Neutrophil (primary cell): ENCODE data around the gene SYNE3.
A peak's percentile ranks its signal among the peaks of the same experiment; 100 is the strongest.

Source experiments
- H3K27ac ChIP-seq: fragments of 200-600 bp; sonication (generic); 2 replicates; pipeline ENCODE4 v1.5.1; 2016; ENCODE audit warnings: mild to moderate bottlenecking, moderate library complexity
- H3K27me3 ChIP-seq: fragments of 200-600 bp; sonication (generic); 2 replicates; pipeline ENCODE4 v1.6.0; 2016; ENCODE audit warnings: mild to moderate bottlenecking
- H3K36me3 ChIP-seq: fragments of 200-600 bp; sonication (generic); 2 replicates; pipeline ENCODE4 v1.5.1; 2017
- H3K4me1 ChIP-seq, 2 experiments: fragments of 200-600 bp in 1 of 2; sonication (generic) in 1 of 2; 1 replicate in 1 of 2; 2 replicates in 1 of 2; pipeline versions ENCODE4 v1.5.1 to v1.6.1; 2013 to 2016; ENCODE audit warnings: low read depth in 1 of 2, low read length in 1 of 2, mild to moderate bottlenecking in 1 of 2, moderate library complexity in 1 of 2; ENCODE audit not compliant: control insufficient read depth in 1 of 2, insufficient read depth in 1 of 2
- H3K4me3 ChIP-seq, 2 experiments: fragments of 200-600 bp in 1 of 2; sonication (generic) in 1 of 2; 1 replicate in 1 of 2; 2 replicates in 1 of 2; pipeline ENCODE4 v1.5.1; 2013 to 2016; ENCODE audit warnings: low read depth in 1 of 2, low read length in 1 of 2, mild to moderate bottlenecking in 1 of 2, moderate library complexity in 1 of 2
- H3K9me3 ChIP-seq: fragments of 200-600 bp; sonication (generic); 2 replicates; pipeline ENCODE4 v1.5.1; 2016
- TF ChIP-seq, protein P1 (sequence below): fragments of 200-600 bp; sonication (generic); IDR thresholded peaks from 2 replicates; pipeline ENCODE4 v1.5.1; 2016; ENCODE audit warnings: antibody characterized with exemption

Gene SYNE3

DNA sequence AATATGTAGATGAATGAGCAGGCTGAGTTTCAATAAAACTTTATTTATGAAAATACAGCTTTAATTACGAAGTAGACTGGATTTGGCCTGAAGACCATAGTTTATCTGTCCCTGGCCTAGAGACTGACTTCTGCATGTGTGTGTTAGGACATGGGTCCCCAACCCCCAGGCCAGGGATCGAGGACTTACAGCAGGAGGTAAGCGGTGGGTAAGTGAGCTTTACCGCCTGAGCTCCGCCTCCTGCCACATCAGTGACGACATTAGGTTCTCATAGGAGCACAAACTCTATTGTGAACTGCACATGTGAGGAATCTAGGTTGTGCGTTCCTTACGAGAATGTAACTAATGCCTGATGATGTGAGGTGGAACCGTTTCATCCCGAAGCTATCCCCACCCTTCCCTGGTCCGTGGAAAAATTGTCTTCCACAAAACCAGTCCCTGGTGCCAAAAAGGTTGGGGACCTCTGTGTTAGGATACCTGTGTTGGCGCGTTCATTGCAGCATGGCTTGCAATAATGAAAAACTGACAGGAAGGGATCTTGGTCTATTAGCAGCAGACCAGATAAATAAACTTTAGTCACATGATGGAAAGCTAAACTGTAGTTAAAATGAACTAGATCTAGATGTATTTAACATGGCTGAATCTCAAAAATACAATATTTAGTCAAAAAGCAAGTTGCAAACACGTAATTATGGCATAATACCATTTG, 22.5 kb upstream of the SYNE3 start:
- H3K36me3 ChIP-seq: peaks cover under 1% of the 10 kb centered on the region
- no peak overlapping the region for H3K4me3 ChIP-seq
- H3K27me3 ChIP-seq: no peaks in the 10 kb centered on the region
- H3K4me1 ChIP-seq: peaks cover 12 to 14% of the 10 kb centered on the region in 2 experiments
- no peak overlapping the region for H3K27ac ChIP-seq
- TF ChIP-seq, protein P1, sequence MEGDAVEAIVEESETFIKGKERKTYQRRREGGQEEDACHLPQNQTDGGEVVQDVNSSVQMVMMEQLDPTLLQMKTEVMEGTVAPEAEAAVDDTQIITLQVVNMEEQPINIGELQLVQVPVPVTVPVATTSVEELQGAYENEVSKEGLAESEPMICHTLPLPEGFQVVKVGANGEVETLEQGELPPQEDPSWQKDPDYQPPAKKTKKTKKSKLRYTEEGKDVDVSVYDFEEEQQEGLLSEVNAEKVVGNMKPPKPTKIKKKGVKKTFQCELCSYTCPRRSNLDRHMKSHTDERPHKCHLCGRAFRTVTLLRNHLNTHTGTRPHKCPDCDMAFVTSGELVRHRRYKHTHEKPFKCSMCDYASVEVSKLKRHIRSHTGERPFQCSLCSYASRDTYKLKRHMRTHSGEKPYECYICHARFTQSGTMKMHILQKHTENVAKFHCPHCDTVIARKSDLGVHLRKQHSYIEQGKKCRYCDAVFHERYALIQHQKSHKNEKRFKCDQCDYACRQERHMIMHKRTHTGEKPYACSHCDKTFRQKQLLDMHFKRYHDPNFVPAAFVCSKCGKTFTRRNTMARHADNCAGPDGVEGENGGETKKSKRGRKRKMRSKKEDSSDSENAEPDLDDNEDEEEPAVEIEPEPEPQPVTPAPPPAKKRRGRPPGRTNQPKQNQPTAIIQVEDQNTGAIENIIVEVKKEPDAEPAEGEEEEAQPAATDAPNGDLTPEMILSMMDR: no peak
- H3K9me3 ChIP-seq: no peaks in the 10 kb centered on the region

DNA sequence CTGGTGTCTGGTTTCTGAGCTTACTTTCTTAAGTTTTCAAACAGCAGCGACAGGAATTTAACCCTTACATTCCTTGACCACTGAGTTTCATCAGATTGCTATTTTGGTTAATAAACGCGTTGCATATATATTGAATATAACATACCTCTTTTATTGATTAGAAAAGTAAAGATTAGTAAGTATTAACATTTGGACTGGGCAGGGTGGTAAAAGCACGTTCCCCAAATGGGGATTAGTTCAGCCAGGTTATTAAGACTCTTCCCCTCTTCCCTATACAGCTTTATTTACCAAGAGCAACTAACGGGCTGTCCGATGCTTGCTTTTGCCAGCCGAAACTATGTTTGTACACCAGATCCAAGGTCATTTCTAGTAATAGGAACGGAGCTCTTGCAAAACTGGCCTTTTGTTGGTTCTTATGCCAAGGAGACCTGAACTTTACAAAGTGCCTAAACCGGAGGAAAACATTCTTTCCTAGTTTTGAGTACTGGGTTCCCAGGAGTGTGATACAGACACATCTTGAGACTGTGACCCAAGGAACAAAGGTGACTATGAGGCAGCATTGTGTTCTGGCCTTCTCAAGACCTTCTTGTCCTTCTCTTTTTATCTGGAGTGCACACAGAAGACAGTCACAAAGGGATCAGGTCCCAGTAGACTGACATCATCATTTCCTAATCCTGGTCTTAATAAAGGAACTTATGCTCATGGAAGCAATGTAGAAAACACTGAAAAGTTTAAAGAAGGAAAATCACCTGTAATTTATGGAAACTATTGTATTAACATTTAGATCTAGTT, 21.0 kb upstream of the SYNE3 start:
- no peaks in the 10 kb centered on the region for H3K9me3 ChIP-seq
- no peaks in the 10 kb centered on the region for H3K36me3 ChIP-seq
- no peak overlapping the region for H3K27ac ChIP-seq
- TF ChIP-seq, protein P1: no peak
- H3K4me3 ChIP-seq: no peak overlapping the region
- peaks cover 26 to 29% of the 10 kb centered on the region in 2 experiments for H3K4me1 ChIP-seq
- H3K27me3 ChIP-seq: no peaks in the 10 kb centered on the region

DNA sequence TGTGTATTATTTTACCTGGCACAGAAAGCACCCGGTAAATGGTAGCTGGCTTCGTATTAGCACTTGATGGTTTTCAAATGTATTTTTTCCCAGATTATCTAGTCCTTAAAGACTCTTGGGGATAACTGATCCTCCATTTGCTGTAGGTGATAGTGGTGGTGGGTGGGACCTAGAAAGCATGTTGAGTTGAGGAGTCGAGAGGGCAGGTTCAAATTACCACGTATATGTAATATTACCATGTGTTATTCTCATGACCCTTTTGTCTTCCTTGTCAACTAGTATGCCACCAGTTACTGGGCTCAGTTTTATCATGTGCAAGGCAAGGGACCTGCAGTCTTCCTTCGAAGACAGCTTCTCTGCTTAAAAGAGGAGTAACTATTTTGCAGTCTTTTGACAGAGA, 20.2 kb upstream of the SYNE3 start:
- Histone ChIP-seq H3K27me3 (no peaks in the 10 kb centered on the region), H3K4me3 (no peak overlapping the region), H3K9me3 (no peaks in the 10 kb centered on the region), H3K36me3 (no peaks in the 10 kb centered on the region), H3K4me1 (peaks cover 26 to 29% of the 10 kb centered on the region in 2 experiments), H3K27ac (no peak overlapping the region)
- TF ChIP-seq, protein P1: no peak

DNA sequence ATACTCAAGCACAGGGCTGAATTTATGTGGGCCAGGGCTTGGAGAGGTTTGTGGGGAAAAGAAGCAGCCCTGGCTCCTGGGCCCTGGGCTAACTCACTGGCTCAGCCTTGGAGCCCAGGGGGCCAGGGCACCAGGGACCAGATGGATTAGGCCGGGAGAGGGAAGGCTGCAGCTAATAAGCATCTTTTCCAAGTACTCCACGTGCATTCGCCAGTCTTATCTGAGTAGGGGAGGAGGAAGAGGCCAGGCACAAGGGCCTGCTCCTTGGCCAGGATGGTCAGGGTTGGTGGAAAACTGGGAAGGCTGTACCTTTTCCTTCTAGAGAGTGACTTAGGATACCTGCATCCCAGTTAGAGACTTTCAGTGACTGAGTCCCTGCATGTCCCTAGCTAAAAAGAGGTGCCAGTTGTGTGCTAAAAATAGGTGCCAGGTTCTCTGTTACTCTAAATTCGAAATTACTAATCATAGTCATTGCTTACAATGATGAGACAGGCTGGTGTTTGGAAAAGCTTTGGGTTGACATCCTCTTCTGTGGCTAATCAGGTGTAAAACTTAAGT, 19.7 kb upstream of the SYNE3 start:
- H3K36me3 ChIP-seq: no peaks in the 10 kb centered on the region
- no peaks in the 10 kb centered on the region for H3K27me3 ChIP-seq
- no peak overlapping the region for H3K27ac ChIP-seq
- no peaks in the 10 kb centered on the region for H3K9me3 ChIP-seq
- TF ChIP-seq, protein P1: no peak
- peak overlapping the region in 1 of 2 experiments; percentile 98 for H3K4me3 ChIP-seq
- H3K4me1 ChIP-seq: peaks cover 26 to 29% of the 10 kb centered on the region in 2 experiments

DNA sequence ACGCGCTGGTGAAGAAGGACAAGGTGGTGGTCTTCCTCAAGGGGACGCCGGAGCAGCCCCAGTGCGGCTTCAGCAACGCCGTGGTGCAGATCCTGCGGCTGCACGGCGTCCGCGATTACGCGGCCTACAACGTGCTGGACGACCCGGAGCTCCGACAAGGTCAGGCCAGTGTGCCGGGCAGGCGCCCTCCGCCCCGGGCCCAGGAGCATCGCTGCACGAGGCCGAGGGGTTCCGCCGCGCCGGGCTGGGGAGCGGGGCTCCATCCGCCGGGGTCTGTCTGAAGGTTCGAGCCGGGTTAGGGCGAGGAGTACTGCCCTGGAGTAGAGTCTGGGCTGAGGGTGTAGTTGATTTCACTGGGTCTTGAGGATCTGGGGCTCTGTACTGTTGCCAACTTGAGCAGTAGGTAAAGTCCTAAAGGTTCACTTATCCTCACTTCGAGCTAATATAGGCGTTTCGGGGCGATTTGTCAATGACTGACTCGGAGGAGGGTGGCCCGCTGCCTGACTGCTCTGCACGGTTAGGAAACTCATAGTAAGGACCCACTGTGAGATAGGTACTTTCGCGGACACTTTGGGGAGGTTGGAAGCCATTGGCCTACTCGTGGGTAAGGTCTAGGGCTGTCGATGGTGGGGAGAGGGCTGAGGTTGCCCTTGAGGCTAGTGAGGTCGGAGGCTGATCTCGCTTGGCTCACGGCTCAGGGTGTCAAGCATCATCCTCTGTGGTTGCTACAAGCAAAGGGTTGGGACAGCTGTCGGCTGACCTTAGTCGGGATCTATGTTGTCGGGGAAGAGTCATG, 19.0 kb upstream of the SYNE3 start:
- peak overlapping the region; percentile 86 for H3K27ac ChIP-seq
- no peaks in the 10 kb centered on the region for H3K27me3 ChIP-seq
- peaks cover 26 to 29% of the 10 kb centered on the region in 2 experiments for H3K4me1 ChIP-seq
- no peaks in the 10 kb centered on the region for H3K36me3 ChIP-seq
- peak overlapping the region; percentile 71 to 98 for H3K4me3 ChIP-seq
- TF ChIP-seq, protein P1: no peak
- H3K9me3 ChIP-seq: no peaks in the 10 kb centered on the region
